KG1 (cell line): Measurements from ENCODE around the gene ERVV-1.
A peak's percentile ranks its signal among the peaks of the same experiment; 100 is the strongest.
"Not testable (repeated sequence)": the region's sequence is repeated elsewhere in the genome, so short reads cannot be mapped to it uniquely, and the experiment has no call there.

Experiments
- DNase-seq: peaks from one replicate; lab custom pipeline; 2025; lab: John Stamatoyannopoulos, UW

Gene ERVV-1

GRCh38 chr19:53013621-53014020 lies at the start of gene ERVV-1:
TSS of gene ERVV-1 (plus strand) at chr19:53013921. CDS start at chr19:53014091, 170 bp downstream.
- DNase-seq, result no peak

- DNase-seq, result no peak
These were observed 45.9 kb upstream of the ERVV-1 start for GRCh38 chr19:52967772-52968171.

GRCh38 chr19:52981329-52981728 lies 32.4 kb upstream of the ERVV-1 start:
- no peak for DNase-seq

GRCh38 chr19:52983167-52983566 lies 30.6 kb upstream of the ERVV-1 start:
- DNase-seq, result not testable (repeated sequence)

- no peak for DNase-seq
These were observed 26.5 kb upstream of the ERVV-1 start for GRCh38 chr19:52987221-52987620.

- DNase-seq, result no peak
These were observed 25.2 kb upstream of the ERVV-1 start for GRCh38 chr19:52988506-52988905.

- no peak for DNase-seq
These were observed 22.8 kb upstream of the ERVV-1 start for GRCh38 chr19:52990759-52991418.

- DNase-seq, result no peak
These were observed 22.2 kb upstream of the ERVV-1 start for GRCh38 chr19:52991484-52991883.

- no peak for DNase-seq
These were observed 21.4 kb upstream of the ERVV-1 start for GRCh38 chr19:52992109-52993004.

- peak; percentile 50 for DNase-seq
These were observed 20.2 kb upstream of the ERVV-1 start for GRCh38 chr19:52993342-52994178.

GRCh38 chr19:52995711-52996110 lies 18.0 kb upstream of the ERVV-1 start:
- DNase-seq, result no peak

- DNase-seq, result no peak
These were observed 15.7 kb upstream of the ERVV-1 start for GRCh38 chr19:52997975-52998374.

GRCh38 chr19:53002479-53002878 lies 11.2 kb upstream of the ERVV-1 start:
- no peak for DNase-seq

- DNase-seq, result no peak
These were observed 9.5 kb upstream of the ERVV-1 start for GRCh38 chr19:53004242-53004641.

- no peak for DNase-seq
These were observed 6.5 kb upstream of the ERVV-1 start for GRCh38 chr19:53007200-53007599.

GRCh38 chr19:53007606-53008005 lies 6.1 kb upstream of the ERVV-1 start:
- DNase-seq, result no peak

- DNase-seq, result no peak
These were observed 5.5 kb upstream of the ERVV-1 start for GRCh38 chr19:53008061-53008778.

GRCh38 chr19:53010494-53010893 lies 3.2 kb upstream of the ERVV-1 start:
- DNase-seq, result no peak

- DNase-seq, result no peak
These were observed 1.7 kb upstream of the ERVV-1 start for GRCh38 chr19:53012006-53012405.

- no peak for DNase-seq
These were observed 1.4 kb downstream of the ERVV-1 start for GRCh38 chr19:53015159-53015558.

GRCh38 chr19:53015730-53016129 lies 2.0 kb downstream of the ERVV-1 start:
- no peak for DNase-seq

- DNase-seq, result no peak
These were observed 6.0 kb downstream of the ERVV-1 start for GRCh38 chr19:53019684-53020083.
